ENCODE measurements around the gene ST8SIA2. TPM values are rescaled to one million over a fixed set of nuclear protein-coding genes. Genes with fewer than 3 reads are reported as not detected.

ST8SIA2 gene
- polyA plus RNA-seq, 3 donors = not detected

DNA sequence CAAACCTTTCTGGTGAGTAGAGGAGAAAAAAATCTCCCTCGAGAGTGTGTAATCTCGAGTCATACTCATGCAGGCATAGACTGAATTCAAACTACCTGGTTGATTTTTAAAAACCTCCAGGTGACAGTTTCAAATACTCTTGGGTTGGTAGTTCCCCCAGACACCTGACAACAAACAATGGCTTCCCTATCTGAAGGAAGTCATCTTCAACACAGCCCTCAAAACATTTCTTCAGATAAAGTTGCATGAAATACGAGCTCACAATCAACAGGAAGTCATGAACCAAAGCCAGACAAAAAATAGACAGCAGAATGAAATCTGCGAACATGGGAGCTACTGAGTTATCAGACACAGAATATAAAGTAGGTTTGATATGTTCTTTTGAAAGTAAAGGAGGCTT lies 112.8 kb downstream of the ST8SIA2 start:
- no peak overlapping the region for H3K4me3 Mint-ChIP-seq
- intact Hi-C loops (cut with micrococcal nuclease) = no loop called here
- H3K27ac Mint-ChIP-seq = no peak overlapping the region
- no peaks in the 10 kb centered on the region for H3K9me3 ChIP-seq (replicated peaks in 1 of 2; ENCODE audit: control insufficient read depth in 1 of 2, insufficient read depth in 1 of 2, low read length in 2 of 2)
- H3K4me1 ChIP-seq (ENCODE audit: control insufficient read depth in 1 of 2, insufficient read depth in 2 of 2, low read length in 2 of 2) = no peaks in the 10 kb centered on the region
- H3K27me3 Mint-ChIP-seq (ENCODE audit: low read depth in 3 of 3) = peaks cover 0 to 3% (median 0%) of the 10 kb centered on the region in 3 donors
- H3K79me2 ChIP-seq (ENCODE audit: insufficient read depth, low read length) = no peaks in the 10 kb centered on the region
- no peak overlapping the region for H3K27ac ChIP-seq (ENCODE audit: low read depth in 1 of 2, low read length in 2 of 2)
- peaks cover 4% of the 10 kb centered on the region for H3K4me1 Mint-ChIP-seq
- H3K4me2 ChIP-seq (replicated peaks; ENCODE audit: extremely low read depth, low read length, poor library complexity, severe bottlenecking) = no peak overlapping the region
- no peaks in the 10 kb centered on the region for H4K20me1 ChIP-seq (ENCODE audit: insufficient read depth, low read length)
- no peak overlapping the region for H3K4me3 ChIP-seq (replicated peaks in 1 of 3; ENCODE audit: low read depth in 2 of 3, low read length in 3 of 3)
- H3K9me3 Mint-ChIP-seq = peaks cover 0 to 7% (median 6%) of the 10 kb centered on the region in 7 donors
- H3K9ac ChIP-seq (ENCODE audit: insufficient read depth, low read length, poor library complexity, severe bottlenecking) = no peak overlapping the region
- no peaks in the 10 kb centered on the region for H3K27me3 ChIP-seq (ENCODE audit: control insufficient read depth in 2 of 2, insufficient read depth in 2 of 2, low read length in 2 of 2)
- no peak for TF ChIP-seq CTCF (IDR thresholded peaks at IDR 0.05)
- H3K36me3 Mint-ChIP-seq = no peaks in the 10 kb centered on the region
- DNase-seq = no peak
- no peaks in the 10 kb centered on the region for H3K36me3 ChIP-seq (replicated peaks in 1 of 2; ENCODE audit: control insufficient read depth in 1 of 2, insufficient read depth in 2 of 2, low read length in 2 of 2)
- H2AFZ ChIP-seq (ENCODE audit: insufficient read depth, low read depth, low read length, poor library complexity, severe bottlenecking) = no peak overlapping the region
- 60% methylated on average over 1 of the region's 4 CpGs for WGBS (ENCODE audit: insufficient coverage)

DNA sequence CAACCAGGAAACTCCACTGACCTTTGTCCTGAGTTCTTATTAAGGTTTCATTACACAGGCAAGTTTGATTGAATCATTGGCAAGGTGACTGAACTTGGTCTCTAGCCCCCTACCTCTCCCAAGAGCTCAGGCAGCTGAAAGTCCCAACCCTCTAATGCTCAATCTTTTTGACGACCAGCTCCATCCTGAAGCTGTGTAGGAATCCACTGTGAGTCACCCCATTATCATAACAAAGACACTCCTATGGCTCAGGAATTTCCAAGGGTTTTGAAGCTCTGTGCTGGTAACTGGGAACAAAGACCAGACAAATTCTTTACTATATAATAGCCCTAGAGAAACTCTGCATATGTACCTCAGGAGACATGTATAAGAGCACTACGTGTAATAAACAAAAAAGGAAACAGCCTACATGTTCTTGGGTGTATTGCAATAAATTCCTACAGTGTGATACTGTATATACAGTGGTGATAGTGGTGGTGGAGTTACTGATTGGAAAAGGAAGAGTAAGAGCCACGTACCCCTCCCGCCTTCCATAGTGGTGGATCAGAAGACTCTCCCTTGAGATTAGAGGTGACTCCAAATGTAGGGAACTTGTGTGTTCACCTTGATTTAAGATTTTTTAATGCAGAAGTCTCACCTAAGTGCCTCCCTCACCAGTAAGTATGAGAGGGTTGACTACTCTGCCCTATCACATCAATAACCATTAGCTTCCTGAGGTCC lies 116.6 kb downstream of the ST8SIA2 start:
- no peaks in the 10 kb centered on the region for H4K20me1 ChIP-seq (ENCODE audit: insufficient read depth, low read length)
- H2AFZ ChIP-seq (ENCODE audit: insufficient read depth, low read depth, low read length, poor library complexity, severe bottlenecking) = no peak overlapping the region
- TF ChIP-seq CTCF (IDR thresholded peaks at IDR 0.05) = no peak
- H3K9ac ChIP-seq (ENCODE audit: insufficient read depth, low read length, poor library complexity, severe bottlenecking) = no peak overlapping the region
- Mint-ChIP-seq H3K4me3 (no peak overlapping the region), H3K27me3 (ENCODE audit: low read depth in 3 of 3) (peaks cover 3 to 7% (median 4%) of the 10 kb centered on the region in 3 donors), H3K36me3 (no peaks in the 10 kb centered on the region), H3K9me3 (peaks cover 3 to 10% (median 9%) of the 10 kb centered on the region in 7 donors), H3K27ac (no peak overlapping the region), H3K4me1 (no peaks in the 10 kb centered on the region)
- no peaks in the 10 kb centered on the region for H3K36me3 ChIP-seq (replicated peaks in 1 of 2; ENCODE audit: control insufficient read depth in 1 of 2, insufficient read depth in 2 of 2, low read length in 2 of 2)
- H3K4me1 ChIP-seq (ENCODE audit: control insufficient read depth in 1 of 2, insufficient read depth in 2 of 2, low read length in 2 of 2) = no peaks in the 10 kb centered on the region
- DNase-seq = no peak
- no peak overlapping the region for H3K27ac ChIP-seq (ENCODE audit: low read depth in 1 of 2, low read length in 2 of 2)
- intact Hi-C loops (cut with micrococcal nuclease) = no loop called here
- H3K4me2 ChIP-seq (replicated peaks; ENCODE audit: extremely low read depth, low read length, poor library complexity, severe bottlenecking) = no peak overlapping the region
- 70% methylated on average over 1 of the region's 4 CpGs for WGBS (ENCODE audit: insufficient coverage)
- no peaks in the 10 kb centered on the region for H3K27me3 ChIP-seq (ENCODE audit: control insufficient read depth in 2 of 2, insufficient read depth in 2 of 2, low read length in 2 of 2)
- no peaks in the 10 kb centered on the region for H3K79me2 ChIP-seq (ENCODE audit: insufficient read depth, low read length)
- H3K4me3 ChIP-seq (replicated peaks in 1 of 3; ENCODE audit: low read depth in 2 of 3, low read length in 3 of 3) = no peak overlapping the region
- no peaks in the 10 kb centered on the region for H3K9me3 ChIP-seq (replicated peaks in 1 of 2; ENCODE audit: control insufficient read depth in 1 of 2, insufficient read depth in 1 of 2, low read length in 2 of 2)

Small RNA genes within 50 kb of the gene (small RNA-seq; reads per million reads assigned to genes)
- gene RF01233 (ENCODE audit: insufficient read length, low read depth) = not detected

All from CD14-positive monocyte (primary cell).